ENCODE measurements around the gene PDE10A.

The PDE10A gene

GRCh38 chr6:165662041-165662748, 846 bp downstream of the PDE10A start:
- no peaks in the 10 kb centered on the region for H3K36me3 ChIP-seq (ENCODE audit: control insufficient read depth in 1 of 2, insufficient read depth in 2 of 2, low read depth in 1 of 2, low read length in 2 of 2)
- peak; percentile 46 for DNase-seq
- H3K9me3 ChIP-seq (ENCODE audit: control insufficient read depth, low read length), result no peaks in the 10 kb centered on the region
- H3K4ac ChIP-seq (ENCODE audit: low read depth in 1 of 2, low read length in 2 of 2), result no peak overlapping the region
- H2BK15ac ChIP-seq (ENCODE audit: low read depth, poor library complexity, severe bottlenecking), result no peak overlapping the region
- peak overlapping the region; percentile 73 to 87 for H3K4me3 ChIP-seq (ENCODE audit: insufficient read depth in 1 of 2, low read depth in 1 of 2, low read length in 2 of 2)
- H2AK5ac ChIP-seq (ENCODE audit: low read length, severe bottlenecking), result no peak overlapping the region
- peak overlapping the region; percentile 67 for H2BK5ac ChIP-seq (ENCODE audit: low read depth, low read length, poor library complexity, severe bottlenecking)
- peaks cover 0 to 80% of the 10 kb centered on the region in 2 experiments for H3K27me3 ChIP-seq (ENCODE audit: control insufficient read depth in 1 of 2, insufficient read depth in 1 of 2, low read length in 2 of 2)
- peaks cover 5% of the 10 kb centered on the region for H3K79me1 ChIP-seq (replicated peaks; ENCODE audit: low read length, poor library complexity, severe bottlenecking)
- no peak overlapping the region for H3K23ac ChIP-seq (ENCODE audit: low read length in 2 of 2)
- H3K4me2 ChIP-seq (ENCODE audit: low read length, poor library complexity, severe bottlenecking), result peak overlapping the region; percentile 99
- H4K91ac ChIP-seq (ENCODE audit: low read length), result no peak overlapping the region
- no peak overlapping the region for H2BK12ac ChIP-seq (ENCODE audit: low read length in 2 of 2)
- H3K27ac ChIP-seq (ENCODE audit: low read length, poor library complexity, severe bottlenecking), result no peak overlapping the region
- H3K4me1 ChIP-seq (ENCODE audit: control insufficient read depth, insufficient read depth, low read depth, low read length), result peaks cover 23% of the 10 kb centered on the region
- H2BK120ac ChIP-seq (ENCODE audit: low read depth, low read length), result peak overlapping the region; percentile 76
- H4K8ac ChIP-seq (ENCODE audit: low read length), result peak overlapping the region; percentile 12
- WGBS, result 0% methylated on average over 13 of the region's 100 CpGs
- peak overlapping the region; percentile 57 for H2AFZ ChIP-seq (ENCODE audit: low read depth, low read length)
- H3K18ac ChIP-seq (ENCODE audit: low read depth in 1 of 2, low read length in 2 of 2), result peak overlapping the region in 1 of 2 experiments; percentile 65
- H3K9ac ChIP-seq (ENCODE audit: low read length), result no peak overlapping the region
- H3K14ac ChIP-seq (ENCODE audit: low read length in 2 of 2), result no peak overlapping the region

- Histone ChIP-seq H3K23ac (ENCODE audit: low read length in 2 of 2) (no peak overlapping the region), H3K14ac (ENCODE audit: low read length in 2 of 2) (no peak overlapping the region), H4K91ac (ENCODE audit: low read length) (peak overlapping the region; percentile 53), H2AFZ (ENCODE audit: low read depth, low read length) (peak overlapping the region; percentile 63), H3K4me3 (ENCODE audit: insufficient read depth in 1 of 2, low read depth in 1 of 2, low read length in 2 of 2) (peak overlapping the region; percentile 73 to 87), H2BK15ac (ENCODE audit: low read depth, poor library complexity, severe bottlenecking) (peak overlapping the region; percentile 74), H2BK120ac (ENCODE audit: low read depth, low read length) (no peak overlapping the region), H3K4me1 (ENCODE audit: control insufficient read depth, insufficient read depth, low read depth, low read length) (peaks cover 23% of the 10 kb centered on the region), H3K9me3 (ENCODE audit: control insufficient read depth, low read length) (no peaks in the 10 kb centered on the region), H4K8ac (ENCODE audit: low read length) (no peak overlapping the region), H3K9ac (ENCODE audit: low read length) (no peak overlapping the region), H3K79me1 (replicated peaks; ENCODE audit: low read length, poor library complexity, severe bottlenecking) (peaks cover 6% of the 10 kb centered on the region), H2AK5ac (ENCODE audit: low read length, severe bottlenecking) (no peak overlapping the region), H3K27me3 (ENCODE audit: control insufficient read depth in 1 of 2, insufficient read depth in 1 of 2, low read length in 2 of 2) (peaks cover 0 to 84% of the 10 kb centered on the region in 2 experiments), H3K18ac (ENCODE audit: low read depth in 1 of 2, low read length in 2 of 2) (peak overlapping the region in 1 of 2 experiments; percentile 54), H2BK5ac (ENCODE audit: low read depth, low read length, poor library complexity, severe bottlenecking) (no peak overlapping the region), H3K4me2 (ENCODE audit: low read length, poor library complexity, severe bottlenecking) (peak overlapping the region; percentile 93), H3K4ac (ENCODE audit: low read depth in 1 of 2, low read length in 2 of 2) (no peak overlapping the region), H3K36me3 (ENCODE audit: control insufficient read depth in 1 of 2, insufficient read depth in 2 of 2, low read depth in 1 of 2, low read length in 2 of 2) (no peaks in the 10 kb centered on the region), H3K27ac (ENCODE audit: low read length, poor library complexity, severe bottlenecking) (peak overlapping the region; percentile 57), H2BK12ac (ENCODE audit: low read length in 2 of 2) (no peak overlapping the region)
- under 1% methylated on average over 36 of the region's 36 CpGs for WGBS
- no peak for DNase-seq
These were observed 1.4 kb downstream of the PDE10A start for GRCh38 chr6:165661664-165662025.

- H3K36me3 ChIP-seq (ENCODE audit: control insufficient read depth in 1 of 2, insufficient read depth in 2 of 2, low read depth in 1 of 2, low read length in 2 of 2), result no peaks in the 10 kb centered on the region
- H3K4me2 ChIP-seq (ENCODE audit: low read length, poor library complexity, severe bottlenecking), result peak overlapping the region; percentile 93
- H3K4me1 ChIP-seq (ENCODE audit: control insufficient read depth, insufficient read depth, low read depth, low read length), result peaks cover 23% of the 10 kb centered on the region
- H4K8ac ChIP-seq (ENCODE audit: low read length), result peak overlapping the region; percentile 25
- H3K4me3 ChIP-seq (ENCODE audit: insufficient read depth in 1 of 2, low read depth in 1 of 2, low read length in 2 of 2), result peak overlapping the region; percentile 73 to 87
- H2AFZ ChIP-seq (ENCODE audit: low read depth, low read length), result peak overlapping the region; percentile 60
- no peak overlapping the region for H3K14ac ChIP-seq (ENCODE audit: low read length in 2 of 2)
- no peak overlapping the region for H3K9ac ChIP-seq (ENCODE audit: low read length)
- H4K91ac ChIP-seq (ENCODE audit: low read length), result no peak overlapping the region
- H3K23ac ChIP-seq (ENCODE audit: low read length in 2 of 2), result peak overlapping the region in 1 of 2 experiments; percentile 86
- no peak overlapping the region for H2BK5ac ChIP-seq (ENCODE audit: low read depth, low read length, poor library complexity, severe bottlenecking)
- H3K9me3 ChIP-seq (ENCODE audit: control insufficient read depth, low read length), result no peaks in the 10 kb centered on the region
- peak overlapping the region in 1 of 2 experiments; percentile 83 for H3K18ac ChIP-seq (ENCODE audit: low read depth in 1 of 2, low read length in 2 of 2)
- H3K4ac ChIP-seq (ENCODE audit: low read depth in 1 of 2, low read length in 2 of 2), result peak overlapping the region in 1 of 2 experiments; percentile 62
- H3K79me1 ChIP-seq (replicated peaks; ENCODE audit: low read length, poor library complexity, severe bottlenecking), result peaks cover 9% of the 10 kb centered on the region
- 1% methylated on average over 49 of the region's 69 CpGs for WGBS
- H2BK120ac ChIP-seq (ENCODE audit: low read depth, low read length), result no peak overlapping the region
- H3K27me3 ChIP-seq (ENCODE audit: control insufficient read depth in 1 of 2, insufficient read depth in 1 of 2, low read length in 2 of 2), result peaks cover 0 to 82% of the 10 kb centered on the region in 2 experiments
- H3K27ac ChIP-seq (ENCODE audit: low read length, poor library complexity, severe bottlenecking), result no peak overlapping the region
- peak overlapping the region in 1 of 2 experiments; percentile 59 for H2BK12ac ChIP-seq (ENCODE audit: low read length in 2 of 2)
- no peak overlapping the region for H2AK5ac ChIP-seq (ENCODE audit: low read length, severe bottlenecking)
- H2BK15ac ChIP-seq (ENCODE audit: low read depth, poor library complexity, severe bottlenecking), result peak overlapping the region; percentile 60
- DNase-seq, result peak; percentile 35
These were observed 2.0 kb downstream of the PDE10A start for GRCh38 chr6:165660857-165661663.
